C4-2B (cell line): Measurements from ENCODE around the gene ENDOV.

ENCODE experiments used
- CTCF ChIP-seq: fragments of 450-650 bp; conservative IDR thresholded peaks from 2 replicates; pipeline ENCODE4 v1.5.1; 2017; ENCODE audit warnings: mild to moderate bottlenecking
- ZFX ChIP-seq: fragments of 450-650 bp; IDR thresholded peaks from 2 replicates; pipeline ENCODE4 v1.6.1; 2017

DNA sequence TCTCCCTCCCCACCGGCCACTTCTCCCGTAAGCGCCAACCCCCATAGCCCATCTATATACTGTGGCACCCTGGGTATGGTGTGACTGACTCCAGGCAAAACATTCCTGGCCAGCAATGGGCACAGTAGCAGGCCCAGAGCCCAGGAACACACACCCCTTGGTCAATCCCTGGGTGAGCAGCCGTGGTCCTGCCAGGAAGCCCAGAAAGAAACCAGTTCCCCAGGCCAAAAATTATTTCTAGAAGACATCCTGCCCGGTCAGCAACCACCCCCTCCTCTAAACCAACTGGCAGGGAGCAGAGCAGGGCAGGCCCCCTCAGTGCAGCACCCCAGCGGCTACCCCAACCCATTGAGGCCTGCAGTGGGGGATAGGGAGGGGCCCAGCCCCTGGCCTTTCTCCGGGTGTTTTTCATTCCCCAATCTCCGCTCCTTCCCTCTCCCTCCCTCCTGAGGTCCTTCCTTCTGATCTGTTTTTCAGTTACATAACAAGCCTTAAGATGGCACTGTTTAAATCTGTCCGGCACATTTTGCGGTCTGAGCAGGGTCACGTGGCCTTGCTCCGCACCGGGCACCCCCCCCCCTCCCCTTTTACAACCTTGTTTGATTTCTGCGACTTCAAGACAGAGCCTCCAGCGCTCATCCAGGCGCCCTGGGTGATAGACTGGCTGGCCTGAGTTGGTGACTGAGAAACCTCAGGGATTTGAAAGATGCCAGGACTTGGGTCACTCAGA is 59.4 kb downstream of the ENDOV start:
- peak; percentile 33; the same call in 1 of the 2 replicates for TF ChIP-seq CTCF
- no peak for TF ChIP-seq ZFX
